Right renal cortex interstitium (tissue), 3 donors: ENCODE data around the gene PGC. TPM values are rescaled to one million over a fixed set of nuclear protein-coding genes. Genes with fewer than 3 reads are reported as not detected.
"Not testable (repeated sequence)": the region's sequence is repeated elsewhere in the genome, so short reads cannot be mapped to it uniquely, and the experiment has no call there.

Experiments used
- DNase-seq, 3 donors: peaks; one replicate each; pipeline ENCODE4 v3.0.0-alpha.2; 2013; ENCODE audit warnings: low read depth in 3 of 3, low spot score in 2 of 3
- polyA plus RNA-seq, 3 donors: library from polyadenylated mRNA; unstranded; fragments of 120-200 nt; gene quantifications; one replicate each; pipeline ENCODE4 v1.2.1, GENCODE V29; 2013; ENCODE audit not compliant: insufficient read length in 3 of 3

PGC gene
- polyA plus RNA-seq, 3 donors, result not detected

- no peak for DNase-seq
These were observed 30.5 kb upstream of the PGC start for GRCh38 chr6:41777551-41778285.

GRCh38 chr6:41775293-41775882 is 28.2 kb upstream of the PGC start:
- no peak for DNase-seq

GRCh38 chr6:41774841-41775240 is 27.6 kb upstream of the PGC start:
- DNase-seq, result no peak

- no peak for DNase-seq
These were observed 24.1 kb upstream of the PGC start for GRCh38 chr6:41771058-41771983.

- DNase-seq, result no peak
These were observed 23.3 kb upstream of the PGC start for GRCh38 chr6:41770381-41771057.

- DNase-seq, result no peak
These were observed 22.2 kb upstream of the PGC start for GRCh38 chr6:41769376-41769775.

GRCh38 chr6:41768545-41769308 is 21.5 kb upstream of the PGC start:
- no peak for DNase-seq

GRCh38 chr6:41767112-41767833 is 20.1 kb upstream of the PGC start:
- no peak for DNase-seq

GRCh38 chr6:41766043-41766664 is 19.0 kb upstream of the PGC start:
- DNase-seq, result not testable (repeated sequence)

- no peak for DNase-seq
These were observed 16.3 kb upstream of the PGC start for GRCh38 chr6:41763470-41763869.

GRCh38 chr6:41759905-41760579 is 12.8 kb upstream of the PGC start:
- DNase-seq, result no peak

- no peak for DNase-seq
These were observed 12.1 kb upstream of the PGC start for GRCh38 chr6:41759106-41759904.

GRCh38 chr6:41758641-41759035 is 11.4 kb upstream of the PGC start:
- DNase-seq, result no peak

GRCh38 chr6:41757931-41758640 is 10.9 kb upstream of the PGC start:
- no peak for DNase-seq

GRCh38 chr6:41757271-41757670 is 10.1 kb upstream of the PGC start:
- DNase-seq, result no peak

- no peak for DNase-seq
These were observed 9.2 kb upstream of the PGC start for GRCh38 chr6:41756354-41756753.

- no peak for DNase-seq
These were observed 8.7 kb upstream of the PGC start for GRCh38 chr6:41755895-41756294.
